HCT116 (cell line): ENCODE data around the gene CSTPP1. TPM values are rescaled to one million over a fixed set of nuclear protein-coding genes. Genes with fewer than 3 reads are reported as not detected.

Source experiments
- ATAC-seq: fragments of 200-7000 bp; cut with Tn5 transposase; 2 replicates; pipeline ENCODE4 v1.9.1; 2020; ENCODE audit warnings: mild to moderate bottlenecking, moderate library complexity
- BruUV-seq: library from RNA; stranded (reverse); fragments of 400-500 nt; replicated peaks from 2 replicates; lab custom pipeline; 2021; lab: Mats Ljungman, UMichigan
- CTCF ChIA-PET: fragments of 300-600 bp; sonication (Branson Sonifier 250); formaldehyde crosslinking; loops from one replicate; lab custom pipeline; 2021; ENCODE audit warnings: antibody characterized with exemption; lab: Charles Lee
- POLR2A ChIA-PET: fragments of 300-600, 350-600 bp; sonication (Branson Sonifier 250); formaldehyde crosslinking; loops from one replicate; lab custom pipeline; 2021; ENCODE audit warnings: antibody characterized with exemption; lab: Charles Lee
- RAD21 ChIA-PET, 2 experiments: fragments of 300-600 bp; sonication (Branson Sonifier 250); formaldehyde crosslinking; loops; one replicate each; lab custom pipeline; 2023; ENCODE audit warnings: low total read pairs in 2 of 2; ENCODE audit not compliant: uncharacterized antibody in 2 of 2, unreplicated experiment in 2 of 2, low non-redundant PET in 1 of 2; lab: Charles Lee
- DNase-seq: peaks from one replicate; pipeline ENCODE4 v3.0.0-alpha.2; 2010; ENCODE audit warnings: low read depth, low spot score
- H2AFZ ChIP-seq: fragments of 200-600 bp; shearing (Covaris generic), sonication (generic); 2 replicates; pipeline ENCODE4 v1.6.1; 2017; ENCODE audit warnings: low read depth, mixed run types, mixed read lengths, antibody characterized with exemption, low read length; ENCODE audit not compliant: poor library complexity, severe bottlenecking
- H3K27ac ChIP-seq: 2 replicates; pipeline ENCODE4 v1.5.1; 2012; ENCODE audit warnings: low read depth, low read length
- H3K27me3 ChIP-seq: fragments of 200-600 bp; sonication (generic); 2 replicates; pipeline ENCODE4 v1.6.1; 2016; ENCODE audit warnings: mixed run types, low read length, mixed read lengths; ENCODE audit not compliant: insufficient read depth
- H3K36me3 ChIP-seq, 2 experiments: fragments of 200-500 bp in 1 of 2; fragments of 200-600 bp in 1 of 2; sonication (Bioruptor generic) in 1 of 2; sonication (generic) in 1 of 2; 2 replicates each; pipeline versions ENCODE4 v1.5.1 to v1.6.1; 2014 to 2016; ENCODE audit warnings: low read length in 2 of 2, inconsistent platforms in 1 of 2, mixed read lengths in 1 of 2, mixed run types in 1 of 2; ENCODE audit not compliant: insufficient read depth in 2 of 2, control insufficient read depth in 1 of 2
- H3K4me1 ChIP-seq, 2 experiments: fragments of 200-600 bp in 1 of 2; sonication (generic) in 1 of 2; 2 replicates each; pipeline versions ENCODE4 v1.5.1 to v1.6.1; 2012 to 2017; ENCODE audit warnings: low read length in 2 of 2, inconsistent platforms in 1 of 2, mild to moderate bottlenecking in 1 of 2, mixed read lengths in 1 of 2, mixed run types in 1 of 2, moderate library complexity in 1 of 2; ENCODE audit not compliant: insufficient read depth in 2 of 2, control insufficient read depth in 1 of 2
- H3K4me2 ChIP-seq: fragments of 200-600 bp; sonication (generic); 2 replicates; pipeline ENCODE4 v1.6.1; 2017; ENCODE audit warnings: mixed run types, low read length, mixed read lengths
- H3K4me3 ChIP-seq, 2 experiments: fragments of 200-600 bp in 1 of 2; sonication (generic) in 1 of 2; replicated peaks in 1 of 2; 2 replicates each; pipeline ENCODE4 v1.5.1; 2011 to 2016; ENCODE audit warnings: low read length in 2 of 2, control low read depth in 1 of 2, low read depth in 1 of 2, mild to moderate bottlenecking in 1 of 2, mixed read lengths in 1 of 2, mixed run types in 1 of 2
- H3K79me2 ChIP-seq: fragments of 200-600 bp; sonication (generic); 2 replicates; pipeline ENCODE4 v1.6.1; 2017; ENCODE audit warnings: mild to moderate bottlenecking, mixed run types, low read length, moderate library complexity, mixed read lengths; ENCODE audit not compliant: insufficient read depth
- H3K9ac ChIP-seq: fragments of 200-600 bp; sonication (generic); 2 replicates; pipeline ENCODE4 v1.6.1; 2016; ENCODE audit warnings: low read length, mixed read lengths
- H3K9me2 ChIP-seq: fragments of 200-600 bp; sonication (generic), shearing (Covaris generic); 2 replicates; pipeline ENCODE4 v1.6.1; 2017; ENCODE audit warnings: mixed run types, mild to moderate bottlenecking, moderate library complexity; ENCODE audit not compliant: insufficient read depth
- H3K9me3 ChIP-seq, 2 experiments: fragments of 200-500 bp in 1 of 2; fragments of 200-600 bp in 1 of 2; sonication (Bioruptor generic) in 1 of 2; sonication (generic) in 1 of 2; 2 replicates each; pipeline ENCODE4 v1.6.1; 2014 to 2017; ENCODE audit warnings: low read length in 2 of 2, mixed read lengths in 2 of 2, inconsistent platforms in 1 of 2, low read depth in 1 of 2, mild to moderate bottlenecking in 1 of 2, mixed run types in 1 of 2, moderate library complexity in 1 of 2; ENCODE audit not compliant: control insufficient read depth in 1 of 2, insufficient read depth in 1 of 2
- H4K20me1 ChIP-seq: fragments of 200-600 bp; sonication (generic), shearing (Covaris generic); 2 replicates; pipeline ENCODE4 v1.6.1; 2017; ENCODE audit warnings: mixed run types, mild to moderate bottlenecking, moderate library complexity; ENCODE audit not compliant: insufficient read depth
- ATF3 ChIP-seq: IDR thresholded peaks from 2 replicates; pipeline ENCODE4 v1.6.1; 2012
- CBX3 ChIP-seq: IDR thresholded peaks from 2 replicates; pipeline ENCODE4 v1.6.1; 2012; ENCODE audit warnings: low read depth
- CEBPB ChIP-seq: IDR thresholded peaks from 2 replicates; pipeline ENCODE4 v1.6.1; 2012; ENCODE audit warnings: low read depth
- CTCF ChIP-seq, 3 experiments: fragments of 200-600 bp in 1 of 3; sonication (generic) in 1 of 3; IDR thresholded peaks in 2 of 3; conservative IDR thresholded peaks in 1 of 3; 2 replicates each; pipeline ENCODE4 v1.5.1; 2012 to 2017; ENCODE audit warnings: low read depth in 2 of 3, low read length in 2 of 3, antibody characterized with exemption in 1 of 3, borderline replicate concordance in 1 of 3, control low read depth in 1 of 3, mild to moderate bottlenecking in 1 of 3, mixed read lengths in 1 of 3, mixed run types in 1 of 3, moderate library complexity in 1 of 3; ENCODE audit not compliant: insufficient read depth in 1 of 3
- EGR1 ChIP-seq: IDR thresholded peaks from 2 replicates; pipeline ENCODE4 v1.6.1; 2012; ENCODE audit warnings: low read depth
- ELF1 ChIP-seq: IDR thresholded peaks from 2 replicates; pipeline ENCODE4 v1.6.1; 2012; ENCODE audit warnings: low read depth, borderline replicate concordance
- EZH2 ChIP-seq: fragments of 200-600 bp; sonication (generic); IDR thresholded peaks from 2 replicates; pipeline ENCODE4 v1.6.1; 2017; ENCODE audit warnings: antibody characterized with exemption, mixed run types
- JUND ChIP-seq: IDR thresholded peaks from 2 replicates; pipeline ENCODE4 v1.6.1; 2012
- MAX ChIP-seq: IDR thresholded peaks from 2 replicates; pipeline ENCODE4 v1.6.1; 2012
- POLR2A ChIP-seq: IDR thresholded peaks from 2 replicates; pipeline ENCODE4 v1.7.0; 2011; ENCODE audit warnings: borderline replicate concordance; ENCODE audit not compliant: insufficient read depth, insufficient read length; ENCODE audit errors: extremely low read depth
- POLR2AphosphoS5 ChIP-seq: IDR thresholded peaks from 2 replicates; pipeline ENCODE4 v1.6.1; 2011; ENCODE audit warnings: mild to moderate bottlenecking, low read depth, low read length, moderate library complexity
- RAD21 ChIP-seq: IDR thresholded peaks from 2 replicates; pipeline ENCODE4 v1.6.1; 2012; ENCODE audit warnings: low read depth, mild to moderate bottlenecking
- SP1 ChIP-seq: IDR thresholded peaks from 2 replicates; pipeline ENCODE4 v1.6.1; 2012; ENCODE audit warnings: low read depth
- SRF ChIP-seq: IDR thresholded peaks from 2 replicates; pipeline ENCODE4 v1.6.1; 2012; ENCODE audit warnings: low read depth
- ZBTB33 ChIP-seq: IDR thresholded peaks from 2 replicates; pipeline ENCODE4 v1.6.1; 2011; ENCODE audit warnings: mild to moderate bottlenecking, low read length, moderate library complexity; ENCODE audit not compliant: insufficient replicate concordance; ENCODE audit errors: extremely low read depth
- ZFX ChIP-seq: fragments of 450-650 bp; IDR thresholded peaks from 2 replicates; pipeline ENCODE4 v1.6.1; 2017
- intact Hi-C: fragments of 100-400 bp; cut with micrococcal nuclease; formaldehyde crosslinking; loops from 2 replicates; pipeline ENCODE4 v1.10.0; 2022
- total RNA-seq: library from RNA; stranded (reverse); gene quantifications from one replicate; pipeline ENCODE4 v1.2.1, GENCODE V29; 2021; ENCODE audit not compliant: unreplicated experiment

Gene CSTPP1
- total RNA-seq, 1 experiment from 2014 or later = 24.7 TPM

GRCh38 chr11:47010179-47010578 lies 73.6 kb downstream of the CSTPP1 start:
- DNase-seq = no peak
- Histone ChIP-seq H3K4me1 (no peaks in the 10 kb centered on the region), H3K27me3 (no peaks in the 10 kb centered on the region), H3K9me3 (no peaks in the 10 kb centered on the region), H3K27ac (no peak overlapping the region), H3K9me2 (no peaks in the 10 kb centered on the region), H2AFZ (no peak overlapping the region), H3K4me3 (no peak overlapping the region), H3K79me2 (no peaks in the 10 kb centered on the region), H3K9ac (no peak overlapping the region), H3K4me2 (no peak overlapping the region), H4K20me1 (no peaks in the 10 kb centered on the region), H3K36me3 (no peaks in the 10 kb centered on the region)
- BruUV-seq = no TSS peak
- CTCF ChIA-PET = no interaction called here
- intact Hi-C loops = no loop called here
- RAD21 ChIA-PET = no interaction called here
- TF ChIP-seq SP1 (no peak), ELF1 (no peak), ZBTB33 (no peak), ATF3 (no peak), MAX (no peak)
- ATAC-seq = no peak
- POLR2A ChIA-PET = interaction anchor here (0.6 kb wide), 1 partner anchor 12 kb away, joined by 3 read pairs; no protein-coding TSS in a partner anchor

GRCh38 chr11:47014097-47014496 lies 77.5 kb downstream of the CSTPP1 start:
- no TSS peak for BruUV-seq
- H2AFZ ChIP-seq = no peak overlapping the region
- H3K9me2 ChIP-seq = no peaks in the 10 kb centered on the region
- DNase-seq = no peak
- ChIA-PET POLR2A (no interaction called here), CTCF (no interaction called here), RAD21 (no interaction called here)
- no peaks in the 10 kb centered on the region for H3K36me3 ChIP-seq
- H3K79me2 ChIP-seq = no peaks in the 10 kb centered on the region
- intact Hi-C loops = no loop called here
- no peaks in the 10 kb centered on the region for H4K20me1 ChIP-seq
- H3K9ac ChIP-seq = no peak overlapping the region
- no peaks in the 10 kb centered on the region for H3K4me1 ChIP-seq
- no peak overlapping the region for H3K27ac ChIP-seq
- no peak for ATAC-seq
- H3K4me3 ChIP-seq = no peak overlapping the region
- H3K9me3 ChIP-seq = no peaks in the 10 kb centered on the region
- no peak overlapping the region for H3K4me2 ChIP-seq
- H3K27me3 ChIP-seq = no peaks in the 10 kb centered on the region
- no peak for TF ChIP-seq RAD21
- TF ChIP-seq MAX = no peak
- no peak for TF ChIP-seq SRF
- TF ChIP-seq EGR1 = no peak
- TF ChIP-seq CTCF (IDR thresholded peaks at IDR 0.05 in 2 of 3, conservative IDR thresholded peaks at IDR 0.05 in 1 of 3; ENCODE audit: borderline replicate concordance in 1 of 3, insufficient read depth in 1 of 3, low read depth in 2 of 3, low read length in 2 of 3) = no peak
- no peak for TF ChIP-seq EZH2
- TF ChIP-seq SP1 = no peak
- TF ChIP-seq POLR2AphosphoS5 = no peak
- no peak for TF ChIP-seq CEBPB
- TF ChIP-seq JUND = no peak
- no peak for TF ChIP-seq POLR2A
- TF ChIP-seq ZFX = no peak
- TF ChIP-seq CBX3 = no peak
- no peak for TF ChIP-seq ELF1
